HG03066 (cell line): Measurements from ENCODE around the gene IRF6.

Experiments
- ATAC-seq: cut with Tn5 transposase; IDR thresholded peaks from one replicate; pipeline ENCODE4 v1.9.1; 2021; ENCODE audit warnings: low read depth; ENCODE audit not compliant: unreplicated experiment

The IRF6 gene

GRCh38 chr1:209805875-209806760 is at the start of gene IRF6:
IRF6 (minus strand) TSS chr1:209806142; CDS start chr1:209801413, 4,729 bp downstream.
- ATAC-seq = peak; percentile 97

- ATAC-seq = no peak
Measured at GRCh38 chr1:209855623-209856022, 49.7 kb upstream of the IRF6 start.

GRCh38 chr1:209855006-209855405 is 49.1 kb upstream of the IRF6 start:
- no peak for ATAC-seq

- no peak for ATAC-seq
Measured at GRCh38 chr1:209854196-209854595, 48.3 kb upstream of the IRF6 start.

- ATAC-seq = no peak
Measured at GRCh38 chr1:209853676-209854075, 47.7 kb upstream of the IRF6 start.

GRCh38 chr1:209850342-209850979 is 44.5 kb upstream of the IRF6 start:
- peak; percentile 78 for ATAC-seq

GRCh38 chr1:209849388-209849787 is 43.4 kb upstream of the IRF6 start:
- ATAC-seq = no peak

- no peak for ATAC-seq
Measured at GRCh38 chr1:209845408-209845725, 39.4 kb upstream of the IRF6 start.

- ATAC-seq = no peak
Measured at GRCh38 chr1:209844695-209845407, 38.9 kb upstream of the IRF6 start.

GRCh38 chr1:209840611-209841010 is 34.7 kb upstream of the IRF6 start:
- no peak for ATAC-seq

GRCh38 chr1:209839875-209840546 is 34.1 kb upstream of the IRF6 start:
- ATAC-seq = no peak

- ATAC-seq = no peak
Measured at GRCh38 chr1:209838537-209838936, 32.6 kb upstream of the IRF6 start.

- no peak for ATAC-seq
Measured at GRCh38 chr1:209837671-209838070, 31.7 kb upstream of the IRF6 start.

- ATAC-seq = no peak
Measured at GRCh38 chr1:209835782-209836298, 29.9 kb upstream of the IRF6 start.

- no peak for ATAC-seq
Measured at GRCh38 chr1:209831615-209832014, 25.7 kb upstream of the IRF6 start.

GRCh38 chr1:209830722-209831121 is 24.8 kb upstream of the IRF6 start:
- no peak for ATAC-seq

- no peak for ATAC-seq
Measured at GRCh38 chr1:209829716-209830115, 23.8 kb upstream of the IRF6 start.

GRCh38 chr1:209827384-209828262 is 21.7 kb upstream of the IRF6 start, which contains the start of gene UTP25:
UTP25 (plus strand) TSS chr1:209827972; CDS start chr1:209828064, 92 bp downstream.
- ATAC-seq = peak; percentile 93

GRCh38 chr1:209825591-209826434 is 19.9 kb upstream of the IRF6 start:
- ATAC-seq = no peak
